GM18502 (cell line): ENCODE measurements around the gene DGLUCY.
"Not testable (repeated sequence)": the region's sequence is repeated elsewhere in the genome, so short reads cannot be mapped to it uniquely, and the experiment has no call there.

ENCODE experiments used
- ATAC-seq: cut with Tn5 transposase; IDR thresholded peaks from one replicate; pipeline ENCODE4 v1.9.1; 2021; ENCODE audit warnings: mild to moderate bottlenecking; ENCODE audit not compliant: unreplicated experiment, poor library complexity

Gene DGLUCY

GRCh38 chr14:91100102-91100501, 13.8 kb upstream of the DGLUCY start:
- ATAC-seq: no peak

GRCh38 chr14:91103116-91103515, 10.8 kb upstream of the DGLUCY start:
- ATAC-seq: no peak

GRCh38 chr14:91108941-91109611, 4.8 kb upstream of the DGLUCY start:
- no peak for ATAC-seq

GRCh38 chr14:91111443-91111842, 2.4 kb upstream of the DGLUCY start:
- ATAC-seq: no peak

- no peak for ATAC-seq
Measured at GRCh38 chr14:91112194-91112593, 1.7 kb upstream of the DGLUCY start.

GRCh38 chr14:91114079-91115065, 499 bp downstream of the DGLUCY start:
- peak; percentile 81 for ATAC-seq

- no peak for ATAC-seq
Measured at GRCh38 chr14:91115986-91116770, 2.3 kb downstream of the DGLUCY start.

GRCh38 chr14:91116913-91117588, 3.2 kb downstream of the DGLUCY start:
- no peak for ATAC-seq

GRCh38 chr14:91117960-91118359, 4.1 kb downstream of the DGLUCY start:
- no peak for ATAC-seq

GRCh38 chr14:91118511-91119068, 4.7 kb downstream of the DGLUCY start:
- no peak for ATAC-seq

- no peak for ATAC-seq
Measured at GRCh38 chr14:91119556-91120311, 5.9 kb downstream of the DGLUCY start.

- ATAC-seq: no peak
Measured at GRCh38 chr14:91123201-91123600, 9.3 kb downstream of the DGLUCY start.

GRCh38 chr14:91124406-91125270, 10.8 kb downstream of the DGLUCY start:
- not testable (repeated sequence) for ATAC-seq

- ATAC-seq: no peak
Measured at GRCh38 chr14:91125271-91125660, 11.4 kb downstream of the DGLUCY start.

GRCh38 chr14:91125801-91126200, 11.9 kb downstream of the DGLUCY start:
- no peak for ATAC-seq

GRCh38 chr14:91126761-91127160, 12.9 kb downstream of the DGLUCY start:
- no peak for ATAC-seq

- ATAC-seq: no peak
Measured at GRCh38 chr14:91127401-91127801, 13.5 kb downstream of the DGLUCY start.

- no peak for ATAC-seq
Measured at GRCh38 chr14:91127924-91128323, 14.1 kb downstream of the DGLUCY start.
